GM23338 (cell line): Measurements from ENCODE around the gene CORO2A. TPM values are rescaled to one million over a fixed set of nuclear protein-coding genes. Genes with fewer than 3 reads are reported as not detected.

Experiments used
- ATAC-seq: fragments of 200-7000 bp; cut with Tn5 transposase; 3 replicates; pipeline ENCODE4 v1.9.1; 2020
- DNase-seq: peaks from one replicate; pipeline ENCODE4 v3.0.0-alpha.2; 2015; ENCODE audit warnings: low spot score
- H2AFZ ChIP-seq: fragments of 200-600 bp; sonication (generic); 2 replicates; pipeline ENCODE4 v1.8.0; 2016; ENCODE audit warnings: antibody characterized with exemption, mild to moderate bottlenecking, moderate library complexity
- H3F3A ChIP-seq: fragments of 200-600 bp; sonication (generic); replicated peaks from 2 replicates; pipeline ENCODE4 v1.8.0; 2017; ENCODE audit warnings: antibody characterized with exemption, mixed run types, low read depth
- H3K27ac ChIP-seq: fragments of 200-600 bp; sonication (generic); 2 replicates; pipeline ENCODE4 v1.6.1; 2016; ENCODE audit warnings: low read depth
- H3K27me3 ChIP-seq: fragments of 200-600 bp; sonication (generic); 2 replicates; pipeline ENCODE4 v1.8.0; 2016; ENCODE audit warnings: mild to moderate bottlenecking, mixed run types, moderate library complexity; ENCODE audit not compliant: insufficient read depth
- H3K36me3 ChIP-seq: fragments of 200-600 bp; sonication (generic); 2 replicates; pipeline ENCODE4 v1.8.0; 2016; ENCODE audit warnings: mild to moderate bottlenecking; ENCODE audit not compliant: insufficient read depth
- H3K4me1 ChIP-seq: fragments of 200-600 bp; sonication (generic); 2 replicates; pipeline ENCODE4 v1.8.0; 2016; ENCODE audit warnings: mild to moderate bottlenecking, moderate library complexity; ENCODE audit not compliant: insufficient read depth
- H3K4me2 ChIP-seq: fragments of 200-600 bp; sonication (generic); 2 replicates; pipeline ENCODE4 v1.7.1; 2017; ENCODE audit warnings: mixed run types
- H3K4me3 ChIP-seq: fragments of 200-600 bp; sonication (generic); 2 replicates; pipeline ENCODE4 v1.6.1; 2016; ENCODE audit warnings: mixed run types
- H3K79me2 ChIP-seq: fragments of 200-600 bp; sonication (generic); replicated peaks from 2 replicates; pipeline ENCODE4 v1.8.0; 2017; ENCODE audit warnings: mild to moderate bottlenecking; ENCODE audit not compliant: insufficient read depth
- H3K9me2 ChIP-seq: fragments of 200-600 bp; sonication (generic); 2 replicates; pipeline ENCODE4 v1.8.0; 2017; ENCODE audit not compliant: insufficient read depth
- H4K20me1 ChIP-seq: fragments of 200-600 bp; sonication (generic); replicated peaks from 2 replicates; pipeline ENCODE4 v1.8.0; 2017; ENCODE audit warnings: mild to moderate bottlenecking; ENCODE audit not compliant: insufficient read depth
- H3K27ac Mint-ChIP-seq: 2 replicates; pipeline ENCODE4 v1.8.0; 2020; ENCODE audit warnings: inconsistent platforms, mild to moderate bottlenecking, moderate library complexity, mixed read lengths
- H3K27me3 Mint-ChIP-seq: 3 replicates; pipeline ENCODE4 v1.8.0; 2022; ENCODE audit warnings: low read depth, mild to moderate bottlenecking, moderate library complexity, mixed read lengths, inconsistent platforms; ENCODE audit not compliant: insufficient read depth, poor library complexity
- H3K36me3 Mint-ChIP-seq: 3 replicates; pipeline ENCODE4 v1.8.0; 2021; ENCODE audit warnings: low read depth, mild to moderate bottlenecking, inconsistent platforms, moderate library complexity, mixed read lengths
- H3K4me1 Mint-ChIP-seq: 3 replicates; pipeline ENCODE4 v1.8.0; 2020; ENCODE audit warnings: mild to moderate bottlenecking, inconsistent platforms, mixed read lengths
- H3K4me3 Mint-ChIP-seq: 3 replicates; pipeline ENCODE4 v1.8.0; 2021; ENCODE audit warnings: moderate library complexity, mild to moderate bottlenecking, inconsistent platforms, mixed read lengths
- H3K9me3 Mint-ChIP-seq: 3 replicates; pipeline ENCODE4 v1.8.0; 2020; ENCODE audit warnings: moderate library complexity, mild to moderate bottlenecking, inconsistent platforms, mixed read lengths
- CREB1 ChIP-seq: fragments of 250-450 bp; sonication (Bioruptor Pico); IDR thresholded peaks from 2 replicates; pipeline ENCODE4 v1.5.0; 2020; ENCODE audit warnings: low read depth, mild to moderate bottlenecking, moderate library complexity
- EZH2 ChIP-seq: fragments of 200-600 bp; sonication (generic); IDR thresholded peaks from one replicate; pipeline ENCODE4 v1.8.0; 2017; ENCODE audit warnings: antibody characterized with exemption, mild to moderate bottlenecking, low read depth; ENCODE audit not compliant: unreplicated experiment
- EZH2phosphoT487 ChIP-seq: fragments of 200-600 bp; sonication (generic); IDR thresholded peaks from one replicate; pipeline ENCODE4 v1.8.1; 2018; ENCODE audit warnings: antibody characterized with exemption; ENCODE audit not compliant: unreplicated experiment
- NANOG ChIP-seq: IDR thresholded peaks from 2 replicates; pipeline ENCODE4 v1.6.1; 2016; ENCODE audit warnings: antibody characterized with exemption, borderline replicate concordance
- POLR2AphosphoS5 ChIP-seq: IDR thresholded peaks from 2 replicates; pipeline ENCODE4 v1.6.1; 2016; ENCODE audit warnings: antibody characterized with exemption, low read depth
- ZNF114 ChIP-seq: fragments of 250-450 bp; sonication (Bioruptor Pico); IDR thresholded peaks from 2 replicates; pipeline ENCODE4 v1.5.0; 2020; ENCODE audit warnings: mild to moderate bottlenecking, moderate library complexity
- polyA plus RNA-seq: library from polyadenylated mRNA; unstranded; fragments of >200 nt; fragmentation: Nextera tagmentation; extraction: Ambion mirVana; gene quantifications from 2 replicates; pipeline ENCODE4 v1.2.1, GENCODE V29; 2016
- total RNA-seq: library from RNA; depleted of rRNA; stranded (reverse); fragments of >200 nt; shearing (Covaris generic); gene quantifications from 2 replicates; pipeline ENCODE4 v1.2.3, GENCODE V29; 2014
- TF ChIP-seq, protein P1 (sequence below): IDR thresholded peaks from one replicate; pipeline ENCODE4 v1.6.1; 2018; ENCODE audit warnings: antibody characterized with exemption; ENCODE audit not compliant: unreplicated experiment
- TF ChIP-seq, protein P2 (sequence below): IDR thresholded peaks from 2 replicates; pipeline ENCODE4 v1.6.1; 2016; ENCODE audit warnings: antibody characterized with exemption
- TF ChIP-seq, protein P3 (sequence below): fragments of 250-450 bp; sonication (Bioruptor Pico); IDR thresholded peaks from 2 replicates; pipeline ENCODE4 v1.5.0; 2020; ENCODE audit warnings: mild to moderate bottlenecking, moderate library complexity

Gene CORO2A
- total and polyA plus RNA-seq, 2 experiments from 2014 or later = 12.9 to 27.6 TPM

DNA sequence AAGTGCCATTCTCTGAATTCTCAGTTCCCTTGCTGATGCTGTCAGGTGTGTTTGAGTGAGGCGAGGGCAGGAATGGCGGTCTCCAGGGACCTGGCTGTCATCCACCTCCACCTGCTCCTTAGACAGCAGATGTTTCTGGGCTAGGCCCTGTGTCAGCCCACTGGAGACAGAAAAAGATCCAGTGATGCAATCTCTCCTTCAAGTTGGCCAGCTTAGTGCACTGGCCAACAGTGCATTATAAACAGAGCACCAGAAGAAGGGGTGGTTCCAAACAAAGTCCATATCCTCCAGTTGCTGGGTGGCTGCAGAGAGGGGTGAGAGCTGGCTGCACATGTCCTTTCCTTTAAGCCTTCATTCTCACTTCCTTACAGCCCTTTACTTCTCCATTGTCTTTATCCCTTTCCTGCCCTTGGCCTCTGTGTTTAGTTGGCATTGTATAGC is 109.4 kb downstream of the CORO2A start:
- no peak overlapping the region for H3K27ac Mint-ChIP-seq
- DNase-seq (no peak), ATAC-seq (no peak)
- Histone ChIP-seq H3K36me3 (peaks cover 14% of the 10 kb centered on the region), H3F3A (0 out of 2 replicates have a peak, but pooled peaks cover 9% of the 10 kb centered on the region), H3K4me2 (no peak overlapping the region), H3K27ac (no peak overlapping the region), H3K4me3 (no peak overlapping the region), H3K79me2 (no peaks in the 10 kb centered on the region), H4K20me1 (no peaks in the 10 kb centered on the region; the same call in none of the 2 replicates), H2AFZ (no peak overlapping the region), H3K27me3 (peaks cover 8% of the 10 kb centered on the region; the same call in 1 of the 2 replicates), H3K9me2 (no peaks in the 10 kb centered on the region), H3K4me1 (peaks cover 18% of the 10 kb centered on the region)
- peaks cover 18% of the 10 kb centered on the region for H3K4me1 Mint-ChIP-seq
- no peak for TF ChIP-seq NANOG
- no peak for TF ChIP-seq EZH2phosphoT487
- TF ChIP-seq, protein P1, sequence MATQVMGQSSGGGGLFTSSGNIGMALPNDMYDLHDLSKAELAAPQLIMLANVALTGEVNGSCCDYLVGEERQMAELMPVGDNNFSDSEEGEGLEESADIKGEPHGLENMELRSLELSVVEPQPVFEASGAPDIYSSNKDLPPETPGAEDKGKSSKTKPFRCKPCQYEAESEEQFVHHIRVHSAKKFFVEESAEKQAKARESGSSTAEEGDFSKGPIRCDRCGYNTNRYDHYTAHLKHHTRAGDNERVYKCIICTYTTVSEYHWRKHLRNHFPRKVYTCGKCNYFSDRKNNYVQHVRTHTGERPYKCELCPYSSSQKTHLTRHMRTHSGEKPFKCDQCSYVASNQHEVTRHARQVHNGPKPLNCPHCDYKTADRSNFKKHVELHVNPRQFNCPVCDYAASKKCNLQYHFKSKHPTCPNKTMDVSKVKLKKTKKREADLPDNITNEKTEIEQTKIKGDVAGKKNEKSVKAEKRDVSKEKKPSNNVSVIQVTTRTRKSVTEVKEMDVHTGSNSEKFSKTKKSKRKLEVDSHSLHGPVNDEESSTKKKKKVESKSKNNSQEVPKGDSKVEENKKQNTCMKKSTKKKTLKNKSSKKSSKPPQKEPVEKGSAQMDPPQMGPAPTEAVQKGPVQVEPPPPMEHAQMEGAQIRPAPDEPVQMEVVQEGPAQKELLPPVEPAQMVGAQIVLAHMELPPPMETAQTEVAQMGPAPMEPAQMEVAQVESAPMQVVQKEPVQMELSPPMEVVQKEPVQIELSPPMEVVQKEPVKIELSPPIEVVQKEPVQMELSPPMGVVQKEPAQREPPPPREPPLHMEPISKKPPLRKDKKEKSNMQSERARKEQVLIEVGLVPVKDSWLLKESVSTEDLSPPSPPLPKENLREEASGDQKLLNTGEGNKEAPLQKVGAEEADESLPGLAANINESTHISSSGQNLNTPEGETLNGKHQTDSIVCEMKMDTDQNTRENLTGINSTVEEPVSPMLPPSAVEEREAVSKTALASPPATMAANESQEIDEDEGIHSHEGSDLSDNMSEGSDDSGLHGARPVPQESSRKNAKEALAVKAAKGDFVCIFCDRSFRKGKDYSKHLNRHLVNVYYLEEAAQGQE = no peak
- no peak for TF ChIP-seq EZH2
- TF ChIP-seq CREB1 (CRISPR knock-in tag) = no peak
- no peak for TF ChIP-seq ZNF114 (CRISPR knock-in tag)
- TF ChIP-seq POLR2AphosphoS5 = no peak
- TF ChIP-seq, protein P2, sequence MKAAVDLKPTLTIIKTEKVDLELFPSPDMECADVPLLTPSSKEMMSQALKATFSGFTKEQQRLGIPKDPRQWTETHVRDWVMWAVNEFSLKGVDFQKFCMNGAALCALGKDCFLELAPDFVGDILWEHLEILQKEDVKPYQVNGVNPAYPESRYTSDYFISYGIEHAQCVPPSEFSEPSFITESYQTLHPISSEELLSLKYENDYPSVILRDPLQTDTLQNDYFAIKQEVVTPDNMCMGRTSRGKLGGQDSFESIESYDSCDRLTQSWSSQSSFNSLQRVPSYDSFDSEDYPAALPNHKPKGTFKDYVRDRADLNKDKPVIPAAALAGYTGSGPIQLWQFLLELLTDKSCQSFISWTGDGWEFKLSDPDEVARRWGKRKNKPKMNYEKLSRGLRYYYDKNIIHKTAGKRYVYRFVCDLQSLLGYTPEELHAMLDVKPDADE = no peak
- TF ChIP-seq, protein P3, sequence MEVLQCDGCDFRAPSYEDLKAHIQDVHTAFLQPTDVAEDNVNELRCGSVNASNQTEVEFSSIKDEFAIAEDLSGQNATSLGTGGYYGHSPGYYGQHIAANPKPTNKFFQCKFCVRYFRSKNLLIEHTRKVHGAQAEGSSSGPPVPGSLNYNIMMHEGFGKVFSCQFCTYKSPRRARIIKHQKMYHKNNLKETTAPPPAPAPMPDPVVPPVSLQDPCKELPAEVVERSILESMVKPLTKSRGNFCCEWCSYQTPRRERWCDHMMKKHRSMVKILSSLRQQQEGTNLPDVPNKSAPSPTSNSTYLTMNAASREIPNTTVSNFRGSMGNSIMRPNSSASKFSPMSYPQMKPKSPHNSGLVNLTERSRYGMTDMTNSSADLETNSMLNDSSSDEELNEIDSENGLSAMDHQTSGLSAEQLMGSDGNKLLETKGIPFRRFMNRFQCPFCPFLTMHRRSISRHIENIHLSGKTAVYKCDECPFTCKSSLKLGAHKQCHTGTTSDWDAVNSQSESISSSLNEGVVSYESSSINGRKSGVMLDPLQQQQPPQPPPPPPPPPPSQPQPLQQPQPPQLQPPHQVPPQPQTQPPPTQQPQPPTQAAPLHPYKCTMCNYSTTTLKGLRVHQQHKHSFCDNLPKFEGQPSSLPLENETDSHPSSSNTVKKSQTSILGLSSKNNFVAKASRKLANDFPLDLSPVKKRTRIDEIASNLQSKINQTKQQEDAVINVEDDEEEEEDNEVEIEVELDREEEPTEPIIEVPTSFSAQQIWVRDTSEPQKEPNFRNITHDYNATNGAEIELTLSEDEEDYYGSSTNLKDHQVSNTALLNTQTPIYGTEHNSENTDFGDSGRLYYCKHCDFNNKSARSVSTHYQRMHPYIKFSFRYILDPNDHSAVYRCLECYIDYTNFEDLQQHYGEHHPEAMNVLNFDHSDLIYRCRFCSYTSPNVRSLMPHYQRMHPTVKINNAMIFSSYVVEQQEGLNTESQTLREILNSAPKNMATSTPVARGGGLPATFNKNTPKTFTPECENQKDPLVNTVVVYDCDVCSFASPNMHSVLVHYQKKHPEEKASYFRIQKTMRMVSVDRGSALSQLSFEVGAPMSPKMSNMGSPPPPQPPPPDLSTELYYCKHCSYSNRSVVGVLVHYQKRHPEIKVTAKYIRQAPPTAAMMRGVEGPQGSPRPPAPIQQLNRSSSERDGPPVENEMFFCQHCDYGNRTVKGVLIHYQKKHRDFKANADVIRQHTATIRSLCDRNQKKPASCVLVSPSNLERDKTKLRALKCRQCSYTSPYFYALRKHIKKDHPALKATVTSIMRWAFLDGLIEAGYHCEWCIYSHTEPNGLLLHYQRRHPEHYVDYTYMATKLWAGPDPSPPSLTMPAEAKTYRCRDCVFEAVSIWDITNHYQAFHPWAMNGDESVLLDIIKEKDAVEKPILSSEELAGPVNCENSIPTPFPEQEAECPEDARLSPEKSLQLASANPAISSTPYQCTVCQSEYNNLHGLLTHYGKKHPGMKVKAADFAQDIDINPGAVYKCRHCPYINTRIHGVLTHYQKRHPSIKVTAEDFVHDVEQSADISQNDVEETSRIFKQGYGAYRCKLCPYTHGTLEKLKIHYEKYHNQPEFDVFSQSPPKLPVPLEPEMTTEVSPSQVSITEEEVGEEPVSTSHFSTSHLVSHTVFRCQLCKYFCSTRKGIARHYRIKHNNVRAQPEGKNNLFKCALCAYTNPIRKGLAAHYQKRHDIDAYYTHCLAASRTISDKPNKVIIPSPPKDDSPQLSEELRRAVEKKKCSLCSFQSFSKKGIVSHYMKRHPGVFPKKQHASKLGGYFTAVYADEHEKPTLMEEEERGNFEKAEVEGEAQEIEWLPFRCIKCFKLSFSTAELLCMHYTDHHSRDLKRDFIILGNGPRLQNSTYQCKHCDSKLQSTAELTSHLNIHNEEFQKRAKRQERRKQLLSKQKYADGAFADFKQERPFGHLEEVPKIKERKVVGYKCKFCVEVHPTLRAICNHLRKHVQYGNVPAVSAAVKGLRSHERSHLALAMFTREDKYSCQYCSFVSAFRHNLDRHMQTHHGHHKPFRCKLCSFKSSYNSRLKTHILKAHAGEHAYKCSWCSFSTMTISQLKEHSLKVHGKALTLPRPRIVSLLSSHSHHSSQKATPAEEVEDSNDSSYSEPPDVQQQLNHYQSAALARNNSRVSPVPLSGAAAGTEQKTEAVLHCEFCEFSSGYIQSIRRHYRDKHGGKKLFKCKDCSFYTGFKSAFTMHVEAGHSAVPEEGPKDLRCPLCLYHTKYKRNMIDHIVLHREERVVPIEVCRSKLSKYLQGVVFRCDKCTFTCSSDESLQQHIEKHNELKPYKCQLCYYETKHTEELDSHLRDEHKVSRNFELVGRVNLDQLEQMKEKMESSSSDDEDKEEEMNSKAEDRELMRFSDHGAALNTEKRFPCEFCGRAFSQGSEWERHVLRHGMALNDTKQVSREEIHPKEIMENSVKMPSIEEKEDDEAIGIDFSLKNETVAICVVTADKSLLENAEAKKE = no peak
- peaks cover 34% of the 10 kb centered on the region for H3K36me3 Mint-ChIP-seq
- H3K27me3 Mint-ChIP-seq = peaks cover 5% of the 10 kb centered on the region
- no peaks in the 10 kb centered on the region for H3K9me3 Mint-ChIP-seq
- no peak overlapping the region for H3K4me3 Mint-ChIP-seq
